HCEC 1CT (cell line): ENCODE measurements around the gene NCOA6.
"Not testable (repeated sequence)": the region's sequence is repeated elsewhere in the genome, so short reads cannot be mapped to it uniquely, and the experiment has no call there.

Source experiments
- DNase-seq: peaks from one replicate; pipeline ENCODE4 v3.0.0-alpha.2; 2017

The NCOA6 gene

GRCh38 chr20:34717230-34718095 lies 108.0 kb downstream of the NCOA6 start:
- DNase-seq, result no peak

- no peak for DNase-seq
Measured at GRCh38 chr20:34716921-34717229, 108.6 kb downstream of the NCOA6 start.

GRCh38 chr20:34715384-34715783 lies 110.1 kb downstream of the NCOA6 start:
- no peak for DNase-seq

GRCh38 chr20:34713944-34714515 lies 111.4 kb downstream of the NCOA6 start:
- not testable (repeated sequence) for DNase-seq

- DNase-seq, result peak; percentile 98
Measured at GRCh38 chr20:34713194-34713943, 112.1 kb downstream of the NCOA6 start.

GRCh38 chr20:34712525-34713192 lies 112.8 kb downstream of the NCOA6 start:
- DNase-seq, result no peak

GRCh38 chr20:34711813-34712430 lies 113.5 kb downstream of the NCOA6 start:
- no peak for DNase-seq

GRCh38 chr20:34710861-34711574 lies 114.4 kb downstream of the NCOA6 start:
- DNase-seq, result no peak

- DNase-seq, result no peak
Measured at GRCh38 chr20:34710568-34710839, 114.9 kb downstream of the NCOA6 start.

GRCh38 chr20:34709831-34710567 lies 115.5 kb downstream of the NCOA6 start:
- DNase-seq, result peak; percentile 76

GRCh38 chr20:34709044-34709830 lies 116.2 kb downstream of the NCOA6 start:
- peak; percentile 88 for DNase-seq

- DNase-seq, result peak; percentile 53
Measured at GRCh38 chr20:34708621-34709043, 116.8 kb downstream of the NCOA6 start.

GRCh38 chr20:34706912-34707784 lies 118.3 kb downstream of the NCOA6 start:
- no peak for DNase-seq

- no peak for DNase-seq
Measured at GRCh38 chr20:34706302-34706875, 119.1 kb downstream of the NCOA6 start.

- peak; percentile 77 for DNase-seq
Measured at GRCh38 chr20:34705397-34706301, 119.8 kb downstream of the NCOA6 start.

- DNase-seq, result peak; percentile 8
Measured at GRCh38 chr20:34705008-34705396, 120.4 kb downstream of the NCOA6 start.

GRCh38 chr20:34704177-34705007 lies 121.1 kb downstream of the NCOA6 start, which contains the start of gene TP53INP2:
TSS of gene TP53INP2 (plus strand) at chr20:34704344. CDS start at chr20:34708740, 4,396 bp downstream.
- DNase-seq, result peak; percentile 91
